GM19395 (cell line): ENCODE data around the gene ABHD14A.
"Not testable (repeated sequence)": the region's sequence is repeated elsewhere in the genome, so short reads cannot be mapped to it uniquely, and the experiment has no call there.

Experiments
- ATAC-seq: cut with Tn5 transposase; IDR thresholded peaks from one replicate; pipeline ENCODE4 v1.9.1; 2021; ENCODE audit warnings: mild to moderate bottlenecking, moderate library complexity; ENCODE audit not compliant: unreplicated experiment

Gene ABHD14A

GRCh38 chr3:51974963-51975851 is at the start of gene ABHD14A:
TSS of gene ABHD14A (plus strand) at chr3:51975064. CDS start at chr3:51975136, 72 bp downstream.
- ATAC-seq: peak; percentile 56

- ATAC-seq: no peak
Measured at GRCh38 chr3:51927061-51927977, 47.5 kb upstream of the ABHD14A start.

DNA sequence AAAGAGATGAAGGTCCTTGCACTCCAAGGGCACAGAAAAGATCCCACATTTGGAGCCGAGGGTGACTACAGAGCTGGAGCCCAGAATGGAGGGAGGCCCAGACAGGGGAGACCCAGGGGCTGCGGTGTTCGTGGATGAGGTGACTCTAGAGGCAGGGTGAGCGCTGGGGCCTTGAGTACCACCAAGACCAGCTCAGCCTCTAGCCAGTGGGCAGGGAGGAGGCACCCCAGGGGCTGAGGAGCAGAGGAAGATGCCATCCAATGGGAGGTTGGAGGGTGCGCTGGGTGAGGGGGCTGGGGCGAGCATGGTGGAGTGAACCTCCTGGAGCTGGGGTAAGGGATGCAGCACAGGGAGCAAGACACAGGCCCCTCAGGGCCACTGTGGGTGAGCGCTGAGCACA is 46.4 kb upstream of the ABHD14A start:
- no peak for ATAC-seq

DNA sequence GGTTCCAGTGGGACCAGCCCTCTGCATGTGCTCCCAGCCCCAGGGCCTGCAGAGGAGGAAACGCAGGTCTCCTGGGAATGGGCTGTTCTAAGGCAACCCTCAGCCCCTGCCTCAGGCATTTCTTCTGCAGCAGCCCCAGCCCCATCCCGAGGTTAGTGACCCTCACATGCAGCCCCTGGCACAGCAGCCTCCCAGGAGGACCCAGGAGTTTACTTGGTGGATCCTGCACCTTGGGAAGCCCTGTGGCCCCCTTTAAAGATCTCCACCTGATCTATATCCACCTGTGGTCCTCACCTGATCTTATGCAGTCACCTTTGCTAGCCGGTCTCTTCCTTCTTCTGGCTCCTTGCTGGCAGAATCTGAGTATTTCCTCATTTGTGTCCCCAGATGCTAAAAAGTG is 45.9 kb upstream of the ABHD14A start:
- not testable (repeated sequence) for ATAC-seq

DNA sequence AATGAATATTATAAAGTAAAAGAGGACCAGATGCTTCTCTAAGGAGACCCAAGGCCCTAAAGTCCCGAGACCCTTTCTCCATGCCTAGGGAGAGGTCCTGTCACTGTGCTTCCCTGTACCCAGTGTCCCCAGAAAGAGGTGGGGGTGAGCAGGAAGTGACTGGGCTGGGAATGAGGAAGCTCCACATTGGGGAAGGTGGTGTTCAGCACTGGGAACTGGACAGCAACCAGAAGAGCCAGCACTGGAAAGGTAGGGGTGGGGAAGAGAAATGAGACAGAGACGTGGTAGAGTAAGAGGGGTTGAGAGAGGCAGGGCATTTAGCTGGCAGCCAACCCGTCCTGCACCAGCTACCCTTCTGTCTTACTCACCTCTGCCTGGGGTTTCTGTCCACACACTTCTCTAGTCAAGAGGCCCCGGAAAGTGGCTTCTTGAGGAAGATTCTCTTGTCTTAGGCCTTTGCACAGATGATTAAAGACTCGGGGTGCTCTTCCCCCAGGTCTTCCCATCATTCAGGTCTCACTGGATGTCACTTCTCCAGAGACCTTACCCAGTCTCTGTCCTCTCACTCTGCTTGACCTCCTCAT is 45.4 kb upstream of the ABHD14A start:
- ATAC-seq: no peak

GRCh38 chr3:51930439-51930838 is 44.4 kb upstream of the ABHD14A start:
- ATAC-seq: no peak

GRCh38 chr3:51931756-51932155 is 43.1 kb upstream of the ABHD14A start:
- ATAC-seq: no peak

DNA sequence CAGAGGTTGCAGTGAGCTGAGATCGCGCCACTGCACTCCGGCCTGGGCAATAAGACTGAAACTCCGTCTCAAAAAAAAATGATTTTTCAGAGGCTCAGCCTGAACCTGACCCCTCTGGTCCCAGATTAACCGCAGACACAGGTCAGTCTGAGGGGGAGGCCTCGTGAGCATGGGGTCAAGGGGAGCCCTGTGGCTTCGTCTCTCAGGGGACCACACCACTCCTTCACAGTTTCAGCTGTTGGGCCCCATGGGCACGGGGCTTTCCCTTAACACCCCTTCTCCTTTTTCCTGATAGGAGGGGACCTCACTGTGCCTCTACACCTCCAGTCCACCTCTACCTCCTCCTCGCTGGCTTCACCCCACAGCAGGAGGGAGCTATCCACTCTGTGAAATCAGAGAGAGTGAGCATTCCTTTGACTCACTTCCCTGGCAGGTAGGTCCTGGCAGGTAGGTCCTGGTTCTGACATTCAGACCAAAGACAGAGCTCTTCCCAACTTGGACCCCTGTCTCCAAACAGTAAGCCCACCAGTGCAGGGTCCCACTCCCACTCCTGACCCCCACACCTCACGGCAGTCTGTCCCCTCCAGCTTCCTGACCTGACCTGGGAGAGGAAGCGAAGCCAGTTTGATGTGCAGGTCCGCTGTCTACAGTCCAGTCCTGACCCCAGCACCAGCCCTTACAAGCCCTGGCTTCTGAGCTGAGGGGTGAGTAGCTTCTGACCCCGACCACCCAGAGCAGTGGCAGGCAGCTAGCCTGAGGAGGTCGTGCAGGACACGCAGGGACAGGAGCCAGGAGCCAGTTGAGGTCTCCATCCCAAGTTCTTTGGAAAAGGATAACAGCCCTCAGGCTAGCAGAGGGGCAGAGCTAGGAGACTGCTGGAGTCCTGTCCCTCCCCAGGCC is 42.1 kb upstream of the ABHD14A start:
- no peak for ATAC-seq

DNA sequence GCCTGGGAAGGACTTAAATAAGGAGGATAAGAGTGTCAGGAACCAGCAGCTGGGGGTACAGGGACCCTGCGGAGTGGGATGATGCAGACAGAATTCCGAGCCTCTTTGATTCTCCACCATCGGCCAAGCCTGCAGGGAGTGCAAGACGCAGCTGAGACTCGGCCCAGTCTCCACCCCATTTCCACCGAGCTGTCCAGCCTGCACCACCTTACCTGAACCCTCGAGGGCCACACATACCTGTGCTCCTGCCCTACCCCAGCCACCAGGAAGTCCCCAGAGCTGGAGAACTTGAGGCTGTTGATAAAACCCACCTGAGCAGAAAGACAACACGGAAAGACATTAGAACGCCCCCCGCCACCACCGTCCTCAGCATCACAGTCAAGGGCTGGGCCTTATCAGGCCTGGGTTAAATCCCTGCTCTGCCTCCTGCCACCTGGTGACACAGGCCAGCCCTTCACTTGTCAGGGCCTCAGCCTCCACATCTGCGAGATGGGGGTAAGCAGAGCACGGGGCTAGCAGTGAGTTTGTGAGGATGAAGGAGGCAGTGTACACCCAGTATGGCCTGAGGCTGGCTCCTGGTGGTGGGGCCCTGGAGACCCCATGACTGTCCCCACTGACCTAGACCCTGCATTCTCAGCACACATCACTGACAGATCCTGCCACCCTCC is 41.3 kb upstream of the ABHD14A start:
- ATAC-seq: no peak

- no peak for ATAC-seq
Measured at GRCh38 chr3:51934139-51934850, 40.6 kb upstream of the ABHD14A start.

DNA sequence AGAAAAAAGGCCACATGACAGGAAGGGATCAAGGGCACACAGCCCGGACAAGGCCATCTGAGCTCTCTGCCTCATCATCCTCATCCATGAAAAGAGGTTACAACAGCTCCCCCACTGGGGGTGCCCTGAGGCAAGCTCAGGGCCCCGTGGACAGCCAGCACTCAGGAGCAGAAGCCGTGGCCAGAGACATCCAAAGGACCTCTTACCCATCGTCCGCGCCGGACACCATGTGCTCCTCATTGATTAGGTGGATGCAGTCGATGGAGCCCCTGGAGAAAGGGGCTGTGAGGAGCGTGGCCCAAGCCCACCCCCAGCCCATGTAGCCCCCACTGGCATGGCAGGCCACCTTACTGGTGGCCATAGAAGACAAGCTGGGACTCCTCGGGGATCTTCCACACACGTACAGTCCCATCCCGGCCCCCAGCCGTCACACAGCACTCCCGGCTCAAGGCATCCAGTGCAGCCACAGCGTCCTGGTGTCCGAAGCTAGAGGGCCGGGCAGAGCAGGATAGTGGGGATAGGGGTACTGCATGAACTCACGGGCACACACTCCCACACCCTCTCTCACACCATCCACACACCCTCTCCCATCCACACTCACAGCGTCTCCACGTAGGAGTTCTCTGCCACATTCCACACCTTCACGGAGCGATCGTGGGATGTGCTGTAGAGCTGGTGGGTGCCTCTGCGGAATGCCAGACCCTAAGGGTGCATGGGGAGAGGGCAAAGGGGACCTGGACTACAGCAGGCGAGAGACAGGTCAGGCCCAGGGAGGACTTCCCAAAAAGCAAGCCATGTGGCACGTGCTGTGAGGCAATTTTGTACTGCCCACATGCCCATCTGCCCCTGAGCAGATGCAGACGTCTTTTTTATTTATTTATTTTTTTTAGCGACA is 39.6 kb upstream of the ABHD14A start:
- ATAC-seq: no peak

GRCh38 chr3:51935886-51936755 is 38.7 kb upstream of the ABHD14A start:
- no peak for ATAC-seq

GRCh38 chr3:51937014-51937413 is 37.9 kb upstream of the ABHD14A start:
- no peak for ATAC-seq

- no peak for ATAC-seq
Measured at GRCh38 chr3:51937611-51938450, 37.0 kb upstream of the ABHD14A start.

DNA sequence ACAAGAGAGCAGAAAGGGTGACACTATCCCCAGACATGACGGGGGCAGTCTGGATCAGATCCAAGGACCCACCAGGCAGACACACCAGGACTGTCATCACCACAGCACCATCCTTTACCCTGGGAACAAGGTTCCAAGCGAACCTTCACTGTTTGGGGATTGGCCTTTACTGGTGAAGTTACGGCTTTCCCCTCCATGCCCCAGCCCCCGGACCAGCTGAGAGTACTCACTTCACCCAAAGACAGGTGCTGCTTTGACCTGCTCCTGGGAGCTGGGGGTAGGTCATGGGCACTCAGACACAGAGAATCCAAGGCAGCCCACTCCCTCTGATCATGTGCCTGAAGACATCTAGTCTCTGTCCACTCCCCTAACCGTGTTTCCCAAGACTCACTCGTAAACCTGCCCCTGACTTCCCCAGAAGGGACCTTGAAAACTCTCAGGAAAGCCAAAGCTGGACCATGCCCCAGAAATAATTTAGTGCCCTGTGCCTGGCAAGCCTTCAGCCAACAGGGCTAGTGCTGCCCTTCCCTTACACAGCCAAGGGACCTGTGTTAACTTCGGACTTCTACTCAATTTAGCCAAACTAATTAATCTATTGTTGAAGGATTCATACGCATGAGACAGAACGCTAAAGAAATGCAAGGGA is 36.0 kb upstream of the ABHD14A start:
- no peak for ATAC-seq
